NOMO-1 treated with DMSO at 0.1 percent for 48 hours (cell line): ENCODE data around the gene ZNF507.

Source experiments
- DNase-seq: peaks from one replicate; lab custom pipeline; 2025; ENCODE audit not compliant: unreplicated experiment; lab: John Stamatoyannopoulos, UW

ZNF507 gene

GRCh38 chr19:32339423-32339822, 6.0 kb upstream of the ZNF507 start:
- no peak for DNase-seq

GRCh38 chr19:32339988-32340874, 5.2 kb upstream of the ZNF507 start:
- DNase-seq: no peak

- no peak for DNase-seq
Observed at GRCh38 chr19:32342695-32343094, 2.7 kb upstream of the ZNF507 start.

GRCh38 chr19:32343550-32344262, 1.7 kb upstream of the ZNF507 start:
- no peak for DNase-seq

- DNase-seq: no peak
Observed at GRCh38 chr19:32346901-32347300, 1.5 kb downstream of the ZNF507 start.

- DNase-seq: no peak
Observed at GRCh38 chr19:32347573-32347972, 2.2 kb downstream of the ZNF507 start.

GRCh38 chr19:32349051-32349450, 3.6 kb downstream of the ZNF507 start:
- no peak for DNase-seq

- no peak for DNase-seq
Observed at GRCh38 chr19:32349724-32350470, 4.5 kb downstream of the ZNF507 start.

GRCh38 chr19:32350471-32350865, 5.1 kb downstream of the ZNF507 start:
- peak; percentile 6 for DNase-seq

GRCh38 chr19:32350987-32351348, 5.6 kb downstream of the ZNF507 start:
- DNase-seq: no peak

- DNase-seq: no peak
Observed at GRCh38 chr19:32352241-32352630, 6.8 kb downstream of the ZNF507 start.

- DNase-seq: no peak
Observed at GRCh38 chr19:32354345-32354744, 8.9 kb downstream of the ZNF507 start.

GRCh38 chr19:32355309-32355708, 9.9 kb downstream of the ZNF507 start:
- DNase-seq: no peak

GRCh38 chr19:32357720-32358119, 12.3 kb downstream of the ZNF507 start:
- no peak for DNase-seq

- DNase-seq: no peak
Observed at GRCh38 chr19:32358321-32358720, 12.9 kb downstream of the ZNF507 start.

GRCh38 chr19:32359581-32359980, 14.2 kb downstream of the ZNF507 start:
- no peak for DNase-seq

- DNase-seq: no peak
Observed at GRCh38 chr19:32361574-32362317, 16.3 kb downstream of the ZNF507 start.

GRCh38 chr19:32362318-32362691, 16.9 kb downstream of the ZNF507 start:
- DNase-seq: no peak

GRCh38 chr19:32363175-32363574, 17.8 kb downstream of the ZNF507 start:
- peak; percentile 88 for DNase-seq

GRCh38 chr19:32363632-32364031, 18.2 kb downstream of the ZNF507 start:
- DNase-seq: no peak

- DNase-seq: no peak
Observed at GRCh38 chr19:32364040-32364439, 18.6 kb downstream of the ZNF507 start.
